Measurements from ENCODE around the gene EXOSC7. TPM values are rescaled to one million over a fixed set of nuclear protein-coding genes. Genes with fewer than 3 reads are reported as not detected.

The EXOSC7 gene
- total RNA-seq, 2 experiments from 2014 or later = 28.1 to 28.4 TPM

- no peaks in the 10 kb centered on the region for H3K4me1 ChIP-seq (ENCODE audit: insufficient read depth, low read length)
- Mint-ChIP-seq H3K4me3 (no peak overlapping the region), H3K9me3 (no peaks in the 10 kb centered on the region), H3K36me3 (ENCODE audit: low read depth) (peaks cover 37% of the 10 kb centered on the region), H3K27me3 (no peaks in the 10 kb centered on the region), H3K4me1 (ENCODE audit: low read depth) (peaks cover 53% of the 10 kb centered on the region), H3K27ac (no peak overlapping the region)
- no peak overlapping the region for H3K4me3 ChIP-seq (ENCODE audit: low read length)
- TF ChIP-seq CTCF (IDR thresholded peaks at IDR 0.05) = no peak
- POLR2A ChIA-PET = no interaction called here
- CTCF ChIA-PET = no interaction called here
- H3K36me3 ChIP-seq (ENCODE audit: insufficient read depth, low read length) = peaks cover 27% of the 10 kb centered on the region
- DNase-seq = no peak
- intact Hi-C loops (cut with DNase I, micrococcal nuclease) = no loop called here
- ATAC-seq (ENCODE audit: poor library complexity) = no peak
- H3K27ac ChIP-seq (ENCODE audit: low read depth in 1 of 2, low read length in 2 of 2) = no peak overlapping the region
- H3K27me3 ChIP-seq (ENCODE audit: control insufficient read depth in 1 of 2, insufficient read depth in 2 of 2, low read length in 2 of 2) = no peaks in the 10 kb centered on the region
- H3K9me3 ChIP-seq (ENCODE audit: control insufficient read depth in 1 of 2, insufficient read depth in 1 of 2, low read length in 2 of 2) = no peaks in the 10 kb centered on the region
Observed at GRCh38 chr3:44960387-44961026, 15.5 kb upstream of the EXOSC7 start.

GRCh38 chr3:44961888-44962287, 14.2 kb upstream of the EXOSC7 start:
- H3K4me1 ChIP-seq (ENCODE audit: insufficient read depth, low read length) = no peaks in the 10 kb centered on the region
- H3K27ac Mint-ChIP-seq = no peak overlapping the region
- ChIA-PET CTCF (no interaction called here), POLR2A (no interaction called here)
- no peak for TF ChIP-seq CTCF (IDR thresholded peaks at IDR 0.05)
- H3K9me3 Mint-ChIP-seq = no peaks in the 10 kb centered on the region
- no peaks in the 10 kb centered on the region for H3K9me3 ChIP-seq (ENCODE audit: control insufficient read depth in 1 of 2, insufficient read depth in 1 of 2, low read length in 2 of 2)
- DNase-seq (no peak), ATAC-seq (ENCODE audit: poor library complexity) (no peak)
- no peak overlapping the region for H3K4me3 ChIP-seq (ENCODE audit: low read length)
- no peaks in the 10 kb centered on the region for H3K27me3 Mint-ChIP-seq
- H3K36me3 Mint-ChIP-seq (ENCODE audit: low read depth) = peaks cover 28% of the 10 kb centered on the region
- no peak overlapping the region for H3K4me3 Mint-ChIP-seq
- peaks cover 57% of the 10 kb centered on the region for H3K4me1 Mint-ChIP-seq (ENCODE audit: low read depth)
- H3K27me3 ChIP-seq (ENCODE audit: control insufficient read depth in 1 of 2, insufficient read depth in 2 of 2, low read length in 2 of 2) = no peaks in the 10 kb centered on the region
- no peak overlapping the region for H3K27ac ChIP-seq (ENCODE audit: low read depth in 1 of 2, low read length in 2 of 2)
- peaks cover 21% of the 10 kb centered on the region for H3K36me3 ChIP-seq (ENCODE audit: insufficient read depth, low read length)
- intact Hi-C loops (cut with DNase I, micrococcal nuclease) = no loop called here

- Histone ChIP-seq H3K36me3 (ENCODE audit: insufficient read depth, low read length) (peaks cover 16% of the 10 kb centered on the region), H3K4me3 (ENCODE audit: low read length) (no peak overlapping the region), H3K27me3 (ENCODE audit: control insufficient read depth in 1 of 2, insufficient read depth in 2 of 2, low read length in 2 of 2) (no peaks in the 10 kb centered on the region), H3K4me1 (ENCODE audit: insufficient read depth, low read length) (peaks cover under 1% of the 10 kb centered on the region), H3K9me3 (ENCODE audit: control insufficient read depth in 1 of 2, insufficient read depth in 1 of 2, low read length in 2 of 2) (no peaks in the 10 kb centered on the region), H3K27ac (ENCODE audit: low read depth in 1 of 2, low read length in 2 of 2) (no peak overlapping the region)
- Mint-ChIP-seq H3K27ac (no peak overlapping the region), H3K4me1 (ENCODE audit: low read depth) (peaks cover 60% of the 10 kb centered on the region), H3K4me3 (no peak overlapping the region), H3K36me3 (ENCODE audit: low read depth) (peaks cover 19% of the 10 kb centered on the region), H3K27me3 (no peaks in the 10 kb centered on the region), H3K9me3 (no peaks in the 10 kb centered on the region)
- CTCF ChIA-PET = no interaction called here
- POLR2A ChIA-PET = no interaction called here
- no peak for TF ChIP-seq CTCF (IDR thresholded peaks at IDR 0.05)
- ATAC-seq (ENCODE audit: poor library complexity) = no peak
- intact Hi-C loops (cut with DNase I, micrococcal nuclease) = no loop called here
- no peak for DNase-seq
Observed at GRCh38 chr3:44962621-44963393, 13.2 kb upstream of the EXOSC7 start.
